H1 (cell line): ENCODE measurements around the gene INPP4A. TPM values are rescaled to one million over a fixed set of nuclear protein-coding genes. Genes with fewer than 3 reads are reported as not detected.

Source experiments
- BACH1 ChIP-seq: IDR thresholded peaks from 2 replicates; pipeline ENCODE4 v1.6.1; 2012; ENCODE audit warnings: low read length, improper control_type of control experiment
- EZH2 ChIP-seq: fragments of 200-600 bp; sonication (generic); IDR thresholded peaks from 2 replicates; pipeline ENCODE4 v1.7.1; 2012; ENCODE audit warnings: low read depth, mild to moderate bottlenecking, moderate library complexity, low read length, inconsistent platforms; ENCODE audit not compliant: severe bottlenecking
- SIX5 ChIP-seq: IDR thresholded peaks from 2 replicates; pipeline ENCODE4 v1.6.1; 2011; ENCODE audit warnings: mild to moderate bottlenecking, low read depth, low read length
- polyA plus RNA-seq, 7 experiments: library from polyadenylated mRNA; depleted of rRNA in 3 of 7; stranded (reverse) in 5 of 7; unstranded in 2 of 7; fragments of >200 nt in 5 of 7; fragments of 200-250 nt in 2 of 7; gene quantifications; 1 replicate in 5 of 7; 2 replicates in 1 of 7; 4 replicates in 1 of 7; pipeline versions ENCODE4 v1.2.1 to v1.2.3, GENCODE V29; 2011 to 2013; ENCODE audit warnings: missing spikeins in 2 of 7, mixed read lengths in 2 of 7
- total RNA-seq: library from RNA; stranded (reverse); fragmentation: NEBNext Ultra II Directional; extraction: Animal tissue kit (Norgen Biotek cat#: 25700); gene quantifications from 2 replicates; pipeline ENCODE4 v1.2.1, GENCODE V29; 2021

Gene INPP4A
- total and polyA plus RNA-seq, 2 of the 8 experiments (the other 6 are each of a cell fraction or from before 2014, with no cell fraction given): 25.6 to 34.3 TPM

GRCh38 chr2:98500561-98500960, 55.9 kb downstream of the INPP4A start (continued):
- TF ChIP-seq BACH1 (no peak), SIX5 (no peak), EZH2 (no peak)
